OCI-LY1 (cell line): ENCODE measurements around the gene B4GALT5.

Experiments used
- H2AFZ ChIP-seq: fragments of 200-600 bp; sonication (generic), shearing (Covaris generic); 2 replicates; pipeline ENCODE4 v1.6.0; 2014; ENCODE audit warnings: antibody characterized with exemption, mild to moderate bottlenecking, low read length
- H3F3A ChIP-seq: fragments of 200-600 bp; sonication (generic), shearing (Covaris generic); 2 replicates; pipeline ENCODE4 v1.6.0; 2014; ENCODE audit warnings: mild to moderate bottlenecking, antibody characterized with exemption, low read length, moderate library complexity; ENCODE audit not compliant: insufficient read depth
- H3K27ac ChIP-seq: fragments of 200-600 bp; sonication (generic); 2 replicates; pipeline ENCODE4 v1.5.1; 2014; ENCODE audit warnings: low read length, mixed run types, mild to moderate bottlenecking, low read depth; ENCODE audit not compliant: poor library complexity, severe bottlenecking
- H3K27me3 ChIP-seq: fragments of 200-600 bp; sonication (generic); 2 replicates; pipeline ENCODE4 v1.6.0; 2014; ENCODE audit warnings: antibody characterized with exemption, mild to moderate bottlenecking, low read length, moderate library complexity; ENCODE audit not compliant: insufficient read depth
- H3K36me3 ChIP-seq: fragments of 200-600 bp; sonication (generic); 2 replicates; pipeline ENCODE4 v1.6.1; 2014; ENCODE audit warnings: mild to moderate bottlenecking, antibody characterized with exemption, low read length, moderate library complexity, mixed read lengths; ENCODE audit not compliant: insufficient read depth
- H3K4me1 ChIP-seq: fragments of 200-600 bp; sonication (generic); 2 replicates; pipeline ENCODE4 v1.5.1; 2014; ENCODE audit warnings: mild to moderate bottlenecking, low read length, moderate library complexity; ENCODE audit not compliant: insufficient read depth, severe bottlenecking
- H3K4me2 ChIP-seq: fragments of 200-600 bp; sonication (generic), shearing (Covaris generic); 2 replicates; pipeline ENCODE4 v1.6.1; 2014; ENCODE audit warnings: low read length
- H3K4me3 ChIP-seq: fragments of 200-600 bp; sonication (generic); 2 replicates; pipeline ENCODE4 v1.5.1; 2014; ENCODE audit warnings: low read length, low read depth, mild to moderate bottlenecking, mixed read lengths; ENCODE audit not compliant: poor library complexity, severe bottlenecking
- H3K79me2 ChIP-seq: fragments of 200-600 bp; shearing (Covaris generic); 2 replicates; pipeline ENCODE4 v1.6.1; 2016; ENCODE audit warnings: mixed run types, low read length, mixed read lengths; ENCODE audit not compliant: insufficient read depth
- H3K9ac ChIP-seq: fragments of 200-600 bp; sonication (generic), shearing (Covaris generic); 2 replicates; pipeline ENCODE4 v1.6.1; 2014; ENCODE audit warnings: mild to moderate bottlenecking, low read length, mixed read lengths
- H3K9me2 ChIP-seq: fragments of 200-600 bp; sonication (generic), shearing (Covaris generic); 2 replicates; pipeline ENCODE4 v1.6.1; 2014; ENCODE audit warnings: low read depth, mild to moderate bottlenecking, low read length, mixed read lengths
- H3K9me3 ChIP-seq: fragments of 200-600 bp; shearing (Covaris generic); 2 replicates; pipeline ENCODE4 v1.6.1; 2014; ENCODE audit warnings: low read length, mixed read lengths
- H4K20me1 ChIP-seq: fragments of 200-600 bp; sonication (generic), shearing (Covaris generic); 2 replicates; pipeline ENCODE4 v1.6.0; 2016; ENCODE audit warnings: mild to moderate bottlenecking, low read length; ENCODE audit not compliant: insufficient read depth
- CTCF ChIP-seq: fragments of 200-600 bp; sonication (generic), shearing (Covaris generic); IDR thresholded peaks from 2 replicates; pipeline ENCODE4 v1.5.1; 2017; ENCODE audit warnings: mild to moderate bottlenecking, antibody characterized with exemption, low read length, moderate library complexity, mixed read lengths
- EZH2 ChIP-seq: fragments of 200-600 bp; sonication (generic), shearing (Covaris generic); IDR thresholded peaks from 2 replicates; pipeline ENCODE4 v1.8.0; 2017; ENCODE audit warnings: borderline replicate concordance, mixed run types, mild to moderate bottlenecking, antibody characterized with exemption, low read length, moderate library complexity, mixed read lengths

Gene B4GALT5

DNA sequence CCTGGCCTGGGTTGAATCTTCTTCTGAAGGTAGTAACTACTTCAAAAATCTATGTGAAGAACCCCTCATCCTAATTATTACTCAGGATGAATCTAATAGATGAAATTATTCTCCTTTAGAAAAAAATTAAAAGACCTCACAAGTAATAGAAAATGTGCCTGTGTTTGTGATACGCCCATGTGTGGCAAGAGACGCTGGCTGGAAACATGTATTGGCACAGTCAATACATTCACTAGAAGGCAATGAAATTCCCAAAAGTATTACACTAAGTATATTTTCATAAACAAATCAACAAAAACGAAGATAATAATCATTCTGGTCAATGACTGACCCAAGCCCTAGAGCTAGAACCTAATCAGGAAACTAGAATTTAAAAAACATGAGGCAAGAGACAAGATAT, 64.0 kb downstream of the B4GALT5 start:
- H3K9ac ChIP-seq = no peak overlapping the region
- H3K36me3 ChIP-seq = peaks cover 90% of the 10 kb centered on the region
- no peak overlapping the region for H2AFZ ChIP-seq
- H3K4me1 ChIP-seq = no peaks in the 10 kb centered on the region
- TF ChIP-seq EZH2 (no peak), CTCF (no peak)
- no peak overlapping the region for H3K4me3 ChIP-seq
- no peaks in the 10 kb centered on the region for H3K27me3 ChIP-seq
- H3K27ac ChIP-seq = no peak overlapping the region
- no peaks in the 10 kb centered on the region for H3F3A ChIP-seq
- H4K20me1 ChIP-seq = no peaks in the 10 kb centered on the region
- H3K9me3 ChIP-seq = no peaks in the 10 kb centered on the region
- no peaks in the 10 kb centered on the region for H3K9me2 ChIP-seq
- no peaks in the 10 kb centered on the region for H3K79me2 ChIP-seq
- H3K4me2 ChIP-seq = no peak overlapping the region

DNA sequence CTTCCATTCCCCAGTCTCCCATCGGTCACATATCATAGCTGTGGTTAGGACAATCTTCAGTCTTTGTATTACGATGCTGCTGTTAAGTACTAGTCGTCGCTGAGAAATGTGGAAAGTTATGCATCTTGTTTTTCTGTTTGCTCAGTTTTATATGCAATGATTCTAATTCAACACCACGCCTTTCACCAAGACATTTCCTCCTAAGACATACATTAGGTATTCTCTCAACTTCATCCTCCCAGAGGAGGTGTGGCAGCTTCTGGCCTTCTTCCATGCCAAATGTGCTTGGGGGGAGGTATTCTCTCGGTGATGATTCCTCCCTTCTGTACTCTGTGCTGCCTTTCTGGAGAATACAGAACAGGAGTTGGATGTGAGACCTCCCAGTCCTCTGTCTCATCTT, 66.1 kb downstream of the B4GALT5 start:
- Histone ChIP-seq H3F3A (no peaks in the 10 kb centered on the region; the same call in 1 of the 2 replicates), H3K4me1 (no peaks in the 10 kb centered on the region), H3K27ac (no peak overlapping the region), H2AFZ (no peak overlapping the region), H3K9me3 (no peaks in the 10 kb centered on the region), H3K36me3 (peaks cover 87% of the 10 kb centered on the region), H4K20me1 (no peaks in the 10 kb centered on the region), H3K79me2 (no peaks in the 10 kb centered on the region), H3K9me2 (no peaks in the 10 kb centered on the region), H3K27me3 (no peaks in the 10 kb centered on the region), H3K9ac (no peak overlapping the region), H3K4me3 (no peak overlapping the region), H3K4me2 (no peak overlapping the region)
- no peak for TF ChIP-seq CTCF
- TF ChIP-seq EZH2 = no peak

GRCh38 chr20:49646528-49646927, 67.2 kb downstream of the B4GALT5 start:
- peaks cover 5% of the 10 kb centered on the region for H3K4me1 ChIP-seq

More at GRCh38 chr20:49646528-49646927, 67.2 kb downstream of the B4GALT5 start:
- no peak overlapping the region for H3K4me2 ChIP-seq
- H2AFZ ChIP-seq = no peak overlapping the region
- H4K20me1 ChIP-seq = no peaks in the 10 kb centered on the region
- H3K36me3 ChIP-seq = peaks cover 87% of the 10 kb centered on the region
- no peak overlapping the region for H3K27ac ChIP-seq
- H3K9ac ChIP-seq = no peak overlapping the region
- no peaks in the 10 kb centered on the region for H3K79me2 ChIP-seq
- H3K4me3 ChIP-seq = no peak overlapping the region
- H3K27me3 ChIP-seq = no peaks in the 10 kb centered on the region
- H3K9me3 ChIP-seq = no peaks in the 10 kb centered on the region
- H3F3A ChIP-seq = no peaks in the 10 kb centered on the region; the same call in 1 of the 2 replicates
- H3K9me2 ChIP-seq = no peaks in the 10 kb centered on the region
- TF ChIP-seq EZH2 (no peak), CTCF (no peak)
